ENCODE data around the gene LRRN4CL. TPM values are rescaled to one million over a fixed set of nuclear protein-coding genes. Genes with fewer than 3 reads are reported as not detected.
A peak's percentile ranks its signal among the peaks of the same experiment; 100 is the strongest.

Gene LRRN4CL
- total and polyA plus RNA-seq, 9 of the 15 experiments (the other 6 are each of a cell fraction or from before 2014, with no cell fraction given): 0.03 to 0.11 (median 0.05) TPM; not detected in 4

- TF ChIP-seq THRB (CRISPR knock-in tag; conservative IDR thresholded peaks at IDR 0.05) (no peak), ZNF445 (CRISPR knock-in tag; IDR thresholded peaks at IDR 0.05; ENCODE audit: low read depth) (no peak)
Observed at GRCh38 chr11:62710001-62710345, 20.6 kb upstream of the LRRN4CL start (continued).

GRCh38 chr11:62709247-62710000 is 20.1 kb upstream of the LRRN4CL start:
- CTCF ChIA-PET (ENCODE audit: low intra/inter-chr PET ratio): no interaction called here
- H3K9ac ChIP-seq (ENCODE audit: insufficient read depth in 1 of 2, low read depth in 2 of 2, low read length in 2 of 2): peak overlapping the region in 1 of 2 experiments; percentile 39; a peak in 1 of 4 replicates
- peaks cover 81% of the 10 kb centered on the region for H3K36me3 ChIP-seq (ENCODE audit: control insufficient read depth, insufficient read depth, low read length)
- peaks cover 2% of the 10 kb centered on the region for H3K9me1 ChIP-seq (ENCODE audit: control insufficient read depth, insufficient read depth, low read length)
- ATAC-seq: peak; percentile 4; the same call in 2 of the 3 replicates
- H3K9me3 ChIP-seq (replicated peaks; ENCODE audit: control insufficient read depth, insufficient read depth, low read depth, low read length): no peaks in the 10 kb centered on the region
- H3K4me2 ChIP-seq (ENCODE audit: insufficient read depth, low read length): no peak overlapping the region
- no peak overlapping the region for H2AFZ ChIP-seq (ENCODE audit: low read depth, low read length)
- H3K4me1 ChIP-seq (replicated peaks in 1 of 2; ENCODE audit: control insufficient read depth in 2 of 2, insufficient read depth in 2 of 2, low read length in 2 of 2): peaks cover 36 to 46% of the 10 kb centered on the region in 2 experiments
- POLR2A ChIA-PET: interaction anchor here (0.6 to 4.1 kb wide), 7 partner anchors 8 to 134 kb away, joined by 3 to 31 read pairs (median 8); partner anchors contain the start of genes C11orf98, CSKMT, HNRNPUL2 and TTC9C
- no peak for FAIRE-seq
- BruUV-seq (replicated peaks): no TSS peak
- H4K20me1 ChIP-seq (replicated peaks; ENCODE audit: control insufficient read depth, insufficient read depth, low read length): peaks cover 7% of the 10 kb centered on the region
- in situ Hi-C loops (cut with MboI) (no loop called here), intact Hi-C loops (cut with micrococcal nuclease) (loop anchor here (5.0 kb wide), 1 partner anchor 312 kb away; no protein-coding TSS in a partner anchor)
- peak in 3 of 4 experiments; percentile 33 to 57 (median 43) for DNase-seq (ENCODE audit: extremely low read depth in 1 of 4, low spot score in 3 of 4)
- H3K4me3 ChIP-seq: no peak overlapping the region
- no peaks in the 10 kb centered on the region for H3K27me3 ChIP-seq (ENCODE audit: control insufficient read depth in 2 of 2, insufficient read depth in 2 of 2, low read length in 2 of 2)
- 83% methylated on average over 35 of the region's 47 CpGs for WGBS (ENCODE audit: insufficient coverage, low coverage, missing lambda C conversion rate)
- peaks cover 25% of the 10 kb centered on the region for H3K79me2 ChIP-seq (ENCODE audit: control insufficient read depth, insufficient read depth, low read length)
- peak overlapping the region; percentile 19; the same call in 1 of the 3 replicates for H3K27ac ChIP-seq (ENCODE audit: extremely low read depth, low read depth, low read length)
- peak; percentile 94; the same call in 1 of the 2 replicates for TF ChIP-seq THRAP3 (IDR thresholded peaks at IDR 0.05; ENCODE audit: borderline replicate concordance)
- TF ChIP-seq DIDO1 (tag; IDR thresholded peaks at IDR 0.05; ENCODE audit: low read depth): no peak
- TF ChIP-seq EGR1 (conservative IDR thresholded peaks at IDR 0.05): no peak
- TF ChIP-seq ZBTB33 (CRISPR knock-in tag; IDR thresholded peaks at IDR 0.05): peak; percentile 82; the same call in 1 of the 2 replicates
- TF ChIP-seq RBFOX2 (IDR thresholded peaks at IDR 0.05; ENCODE audit: low read depth, low read length): peak; percentile 47
- TF ChIP-seq E2F1 (CRISPR knock-in tag; IDR thresholded peaks at IDR 0.05): no peak
- no peak for TF ChIP-seq SRSF7 (optimal IDR thresholded peaks at IDR 0.05; ENCODE audit: low read depth, low read length)
- 0 out of 2 replicates have a peak, but pooled peaks have one; percentile 10 for TF ChIP-seq ZNF766 (CRISPR knock-in tag; conservative IDR thresholded peaks at IDR 0.05)
- TF ChIP-seq MECOM (CRISPR knock-in tag; IDR thresholded peaks at IDR 0.05): no peak
- TF ChIP-seq PRPF4 (IDR thresholded peaks at IDR 0.05; ENCODE audit: insufficient read depth, low read depth, low read length, poor library complexity, severe bottlenecking): peak; percentile 29
- no peak for TF ChIP-seq DLX4 (CRISPR knock-in tag; IDR thresholded peaks at IDR 0.05)
- TF ChIP-seq HDAC6 (IDR thresholded peaks at IDR 0.05; ENCODE audit: low read depth, low read length): no peak
- TF ChIP-seq ZZZ3 (IDR thresholded peaks at IDR 0.05): no peak

All from K562 (cell line).